Neural cell (in vitro differentiated cells): ENCODE results near the gene IPPK. TPM values are rescaled to one million over a fixed set of nuclear protein-coding genes. Genes with fewer than 3 reads are reported as not detected.

ENCODE experiments used
- H2AFZ ChIP-seq: fragments of 200-600, 300-800 bp; sonication (generic), shearing (Covaris generic); 2 replicates; pipeline ENCODE4 v1.6.0; 2014; ENCODE audit warnings: low read depth, mild to moderate bottlenecking, antibody characterized with exemption, low read length, moderate library complexity
- H3F3A ChIP-seq: fragments of 200-600 bp; shearing (Covaris generic); 2 replicates; pipeline ENCODE4 v1.6.1; 2016; ENCODE audit warnings: mild to moderate bottlenecking, moderate library complexity, mixed read lengths, antibody characterized with exemption, low read length; ENCODE audit not compliant: insufficient read depth, poor library complexity, severe bottlenecking
- H3K27ac ChIP-seq: fragments of 200-600, 300-800 bp; sonication (generic), shearing (Covaris generic); 2 replicates; pipeline ENCODE4 v1.5.1; 2014; ENCODE audit warnings: mild to moderate bottlenecking, low read length, moderate library complexity
- H3K27me3 ChIP-seq: fragments of 300-800, 200-600 bp; sonication (generic), shearing (Covaris generic); 2 replicates; pipeline ENCODE4 v1.6.0; 2014; ENCODE audit warnings: mild to moderate bottlenecking, low read depth, low read length, moderate library complexity; ENCODE audit not compliant: insufficient read depth
- H3K36me3 ChIP-seq: fragments of 300-800, 200-600 bp; sonication (generic), shearing (Covaris generic); 2 replicates; pipeline ENCODE4 v1.5.1; 2014; ENCODE audit warnings: mild to moderate bottlenecking, antibody characterized with exemption, low read length, moderate library complexity; ENCODE audit not compliant: insufficient read depth
- H3K4me2 ChIP-seq: fragments of 300-800, 200-600 bp; sonication (generic), shearing (Covaris generic); 2 replicates; pipeline ENCODE4 v1.6.0; 2014; ENCODE audit warnings: mild to moderate bottlenecking, low read length
- H3K4me3 ChIP-seq: fragments of 300-800, 200-600 bp; sonication (generic), shearing (Covaris generic); 2 replicates; pipeline ENCODE4 v1.5.1; 2014; ENCODE audit warnings: mild to moderate bottlenecking, low read length, moderate library complexity
- H3K79me2 ChIP-seq: fragments of 200-600 bp; shearing (Covaris generic); replicated peaks from 2 replicates; pipeline ENCODE4 v1.6.0; 2014; ENCODE audit warnings: mild to moderate bottlenecking, low read length, moderate library complexity; ENCODE audit not compliant: insufficient read depth
- H3K9ac ChIP-seq: fragments of 300-800, 200-600 bp; sonication (generic), shearing (Covaris generic); 2 replicates; pipeline ENCODE4 v1.6.1; 2016; ENCODE audit warnings: mild to moderate bottlenecking, low read length, mixed read lengths
- H3K9me2 ChIP-seq: fragments of 200-600 bp; shearing (Covaris generic); 2 replicates; pipeline ENCODE4 v1.6.1; 2016; ENCODE audit warnings: mild to moderate bottlenecking, low read length, mixed read lengths; ENCODE audit not compliant: insufficient read depth
- H3K9me3 ChIP-seq: fragments of 200-600, 300-800 bp; sonication (generic), shearing (Covaris generic); 2 replicates; pipeline ENCODE4 v1.6.1; 2016; ENCODE audit warnings: mild to moderate bottlenecking, mixed run types, low read length, moderate library complexity, mixed read lengths
- H4K20me1 ChIP-seq: fragments of 200-600 bp; shearing (Covaris generic); 2 replicates; pipeline ENCODE4 v1.6.1; 2016; ENCODE audit warnings: mild to moderate bottlenecking, mixed run types; ENCODE audit not compliant: insufficient read depth
- CTCF ChIP-seq: fragments of 450-650 bp; IDR thresholded peaks from 2 replicates; pipeline ENCODE4 v1.5.1; 2014; ENCODE audit warnings: antibody characterized with exemption, mild to moderate bottlenecking, moderate library complexity; ENCODE audit not compliant: poor library complexity, severe bottlenecking
- EP300 ChIP-seq: fragments of 450-650 bp; conservative IDR thresholded peaks from 2 replicates; pipeline ENCODE4 v1.6.1; 2014; ENCODE audit warnings: antibody characterized with exemption, mild to moderate bottlenecking, moderate library complexity; ENCODE audit not compliant: poor library complexity, severe bottlenecking
- EZH2 ChIP-seq: fragments of 200-600, 300-800 bp; shearing (Covaris generic), sonication (generic); IDR thresholded peaks from 2 replicates; pipeline ENCODE4 v1.6.1; 2014; ENCODE audit warnings: antibody characterized with exemption, low read length, borderline replicate concordance, mild to moderate bottlenecking; ENCODE audit not compliant: insufficient read depth, poor library complexity, severe bottlenecking
- MXI1 ChIP-seq: fragments of 450-650 bp; conservative IDR thresholded peaks from 2 replicates; pipeline ENCODE4 v1.6.1; 2014; ENCODE audit warnings: antibody characterized with exemption, mild to moderate bottlenecking; ENCODE audit not compliant: poor library complexity, severe bottlenecking
- POLR2AphosphoS5 ChIP-seq: IDR thresholded peaks from 2 replicates; pipeline ENCODE4 v1.6.1; 2012
- RAD21 ChIP-seq: fragments of 450-650 bp; conservative IDR thresholded peaks from 2 replicates; pipeline ENCODE4 v1.6.1; 2014; ENCODE audit warnings: antibody characterized with exemption, mild to moderate bottlenecking, moderate library complexity
- REST ChIP-seq: IDR thresholded peaks from 2 replicates; pipeline ENCODE4 v1.6.1; 2012; ENCODE audit warnings: borderline replicate concordance
- SMC3 ChIP-seq: fragments of 450-650 bp; conservative IDR thresholded peaks from 2 replicates; pipeline ENCODE4 v1.6.1; 2014; ENCODE audit warnings: antibody characterized with exemption, mild to moderate bottlenecking, moderate library complexity; ENCODE audit not compliant: poor library complexity
- TAF1 ChIP-seq: IDR thresholded peaks from 2 replicates; pipeline ENCODE4 v1.6.1; 2012; ENCODE audit warnings: low read depth
- polyA plus RNA-seq: library from polyadenylated mRNA; depleted of rRNA; stranded (reverse); fragments of >200 nt; gene quantifications from 2 replicates; pipeline ENCODE4 v1.2.3, GENCODE V29; 2014

IPPK gene
- polyA plus RNA-seq, 1 donor from 2014 or later: 34.3 TPM

GRCh38 chr9:92607088-92607487 is 62.8 kb downstream of the IPPK start:
- Histone ChIP-seq H3K9me3 (no peaks in the 10 kb centered on the region), H3K27ac (no peak overlapping the region), H3K36me3 (no peaks in the 10 kb centered on the region), H3K4me2 (no peak overlapping the region), H3K4me3 (no peak overlapping the region), H3K9me2 (no peaks in the 10 kb centered on the region), H3K79me2 (no peaks in the 10 kb centered on the region), H4K20me1 (no peaks in the 10 kb centered on the region), H3K9ac (no peak overlapping the region), H3K27me3 (no peaks in the 10 kb centered on the region), H2AFZ (no peak overlapping the region), H3F3A (no peaks in the 10 kb centered on the region)
- TF ChIP-seq SMC3: no peak
- no peak for TF ChIP-seq REST
- TF ChIP-seq POLR2AphosphoS5: no peak
- TF ChIP-seq CTCF: no peak
- TF ChIP-seq MXI1: no peak
- no peak for TF ChIP-seq EZH2
- no peak for TF ChIP-seq TAF1
- no peak for TF ChIP-seq RAD21
- TF ChIP-seq EP300: no peak

- Histone ChIP-seq H3K27ac (no peak overlapping the region), H3K4me2 (no peak overlapping the region), H3K9me3 (no peaks in the 10 kb centered on the region), H2AFZ (no peak overlapping the region), H3K4me3 (no peak overlapping the region), H3F3A (no peaks in the 10 kb centered on the region), H3K9me2 (no peaks in the 10 kb centered on the region), H3K79me2 (no peaks in the 10 kb centered on the region), H3K9ac (no peak overlapping the region), H4K20me1 (no peaks in the 10 kb centered on the region), H3K36me3 (no peaks in the 10 kb centered on the region), H3K27me3 (no peaks in the 10 kb centered on the region)
- no peak for TF ChIP-seq EP300
- no peak for TF ChIP-seq POLR2AphosphoS5
- TF ChIP-seq RAD21: no peak
- no peak for TF ChIP-seq EZH2
- no peak for TF ChIP-seq CTCF
- TF ChIP-seq SMC3: no peak
- TF ChIP-seq MXI1: no peak
- no peak for TF ChIP-seq REST
- no peak for TF ChIP-seq TAF1
Measured at GRCh38 chr9:92605224-92605623, 64.7 kb downstream of the IPPK start.
